Hepatocyte (in vitro differentiated cells): ENCODE results near the gene TP53. TPM values are rescaled to one million over a fixed set of nuclear protein-coding genes. Genes with fewer than 3 reads are reported as not detected.

Source experiments
- DNase-seq: peaks from one replicate; pipeline ENCODE4 v3.0.0-alpha.2; 2016; ENCODE audit warnings: low spot score
- H2AFZ ChIP-seq: fragments of 200-600 bp; sonication (generic); 2 replicates; pipeline ENCODE4 v1.6.0; 2016; ENCODE audit warnings: antibody characterized with exemption, mild to moderate bottlenecking
- H3K27ac ChIP-seq: fragments of 200-600 bp; sonication (generic); 2 replicates; pipeline ENCODE4 v1.5.1; 2016; ENCODE audit warnings: mild to moderate bottlenecking
- H3K27me3 ChIP-seq: fragments of 200-600 bp; sonication (generic); 2 replicates; pipeline ENCODE4 v1.6.1; 2016
- H3K36me3 ChIP-seq: fragments of 200-600 bp; sonication (generic); replicated peaks from 2 replicates; pipeline ENCODE4 v1.5.1; 2016; ENCODE audit warnings: low read depth; ENCODE audit not compliant: insufficient read depth
- H3K4me1 ChIP-seq: fragments of 200-600 bp; sonication (generic); 2 replicates; pipeline ENCODE4 v1.5.1; 2016; ENCODE audit warnings: mild to moderate bottlenecking, moderate library complexity; ENCODE audit not compliant: insufficient read depth
- H3K4me2 ChIP-seq: fragments of 200-600 bp; sonication (generic); 2 replicates; pipeline ENCODE4 v1.6.0; 2016
- H3K4me3 ChIP-seq: fragments of 200-600 bp; sonication (generic); 2 replicates; pipeline ENCODE4 v1.5.1; 2016; ENCODE audit warnings: mild to moderate bottlenecking
- H3K79me2 ChIP-seq: fragments of 200-600 bp; sonication (generic); 2 replicates; pipeline ENCODE4 v1.6.0; 2017; ENCODE audit warnings: mild to moderate bottlenecking
- H3K9me2 ChIP-seq: fragments of 200-600 bp; sonication (generic); replicated peaks from 2 replicates; pipeline ENCODE4 v1.6.0; 2017; ENCODE audit warnings: mild to moderate bottlenecking; ENCODE audit not compliant: insufficient read depth
- H3K9me3 ChIP-seq: fragments of 200-600 bp; sonication (generic); 2 replicates; pipeline ENCODE4 v1.5.1; 2016; ENCODE audit warnings: low read depth, mild to moderate bottlenecking
- H4K20me1 ChIP-seq: fragments of 200-600 bp; sonication (generic); 2 replicates; pipeline ENCODE4 v1.6.0; 2016; ENCODE audit warnings: mild to moderate bottlenecking; ENCODE audit not compliant: insufficient read depth, poor library complexity, severe bottlenecking
- EZH2 ChIP-seq: fragments of 200-600 bp; sonication (generic); IDR thresholded peaks from 2 replicates; pipeline ENCODE4 v1.6.1; 2016; ENCODE audit warnings: antibody characterized with exemption, mild to moderate bottlenecking, borderline replicate concordance
- EZH2phosphoT487 ChIP-seq: fragments of 200-600 bp; sonication (generic); IDR thresholded peaks from one replicate; pipeline ENCODE4 v1.6.1; 2018; ENCODE audit warnings: antibody characterized with exemption, mild to moderate bottlenecking, low read depth, moderate library complexity; ENCODE audit not compliant: unreplicated experiment, severe bottlenecking
- WGBS: methylation state at CpG from one replicate; pipeline ENCODE4 v1.1.6; 2016; ENCODE audit warnings: low lambda C conversion rate; ENCODE audit errors: missing lambda C conversion rate; 5-methylcytosine and 5-hydroxymethylcytosine counted together
- polyA plus RNA-seq: library from polyadenylated mRNA; unstranded; fragments of >200 nt; fragmentation: Nextera tagmentation; extraction: Ambion mirVana; gene quantifications from 2 replicates; pipeline ENCODE4 v1.2.1, GENCODE V29; 2016
- total RNA-seq: library from RNA; depleted of rRNA; stranded (reverse); fragments of >200 nt; gene quantifications from 2 replicates; pipeline ENCODE4 v1.2.3, GENCODE V29; 2014
- TF ChIP-seq, protein P1 (sequence below): fragments of 200-600 bp; sonication (generic); IDR thresholded peaks from 2 replicates; pipeline ENCODE4 v1.5.1; 2016; ENCODE audit warnings: antibody characterized with exemption, mild to moderate bottlenecking; ENCODE audit not compliant: poor library complexity

TP53 gene
- total and polyA plus RNA-seq, 2 experiments from 2014 or later: 29.6 to 31.7 TPM

DNA sequence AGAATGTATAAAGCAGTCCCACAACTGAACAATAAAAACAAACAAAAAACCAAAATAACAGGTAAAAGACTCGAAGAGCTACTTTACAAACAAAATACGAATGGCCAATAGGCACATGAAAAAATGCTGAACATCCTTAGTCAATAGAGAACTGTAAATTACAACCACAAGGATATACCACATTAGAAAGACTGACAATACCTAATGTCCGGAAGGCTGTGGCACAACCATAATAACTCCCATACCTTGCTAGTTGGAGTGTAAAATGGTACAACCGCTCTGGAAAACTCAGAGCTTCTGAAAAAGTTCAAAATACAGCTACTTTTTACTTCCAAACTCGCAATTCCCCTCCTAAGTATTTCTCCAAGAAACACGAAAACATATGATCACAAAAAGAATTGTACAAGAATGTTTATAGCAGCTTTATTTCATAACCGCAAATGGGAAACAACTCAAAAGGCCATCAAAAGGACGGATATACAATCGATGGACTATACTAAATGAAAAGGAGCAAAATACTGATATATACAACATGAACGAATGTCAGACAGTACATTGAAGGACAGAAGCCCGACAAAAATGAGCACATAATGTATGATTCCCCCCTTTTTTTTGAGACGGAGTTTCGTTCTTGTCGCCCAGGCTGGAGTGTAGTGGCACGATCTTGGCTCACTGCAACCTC, 2.3 kb downstream of the TP53 start:
- Histone ChIP-seq H3K9me3 (no peaks in the 10 kb centered on the region), H3K79me2 (peaks cover 73% of the 10 kb centered on the region), H3K27ac (peak overlapping the region; percentile 99), H4K20me1 (no peaks in the 10 kb centered on the region), H3K4me2 (peak overlapping the region; percentile 82), H3K9me2 (no peaks in the 10 kb centered on the region), H3K27me3 (no peaks in the 10 kb centered on the region), H3K36me3 (no peaks in the 10 kb centered on the region), H3K4me3 (peak overlapping the region; percentile 51), H2AFZ (peak overlapping the region; percentile 42), H3K4me1 (peaks cover 23% of the 10 kb centered on the region)
- WGBS: 81% methylated on average over 15 of the region's 15 CpGs
- no peak for TF ChIP-seq EZH2phosphoT487
- TF ChIP-seq, protein P1, sequence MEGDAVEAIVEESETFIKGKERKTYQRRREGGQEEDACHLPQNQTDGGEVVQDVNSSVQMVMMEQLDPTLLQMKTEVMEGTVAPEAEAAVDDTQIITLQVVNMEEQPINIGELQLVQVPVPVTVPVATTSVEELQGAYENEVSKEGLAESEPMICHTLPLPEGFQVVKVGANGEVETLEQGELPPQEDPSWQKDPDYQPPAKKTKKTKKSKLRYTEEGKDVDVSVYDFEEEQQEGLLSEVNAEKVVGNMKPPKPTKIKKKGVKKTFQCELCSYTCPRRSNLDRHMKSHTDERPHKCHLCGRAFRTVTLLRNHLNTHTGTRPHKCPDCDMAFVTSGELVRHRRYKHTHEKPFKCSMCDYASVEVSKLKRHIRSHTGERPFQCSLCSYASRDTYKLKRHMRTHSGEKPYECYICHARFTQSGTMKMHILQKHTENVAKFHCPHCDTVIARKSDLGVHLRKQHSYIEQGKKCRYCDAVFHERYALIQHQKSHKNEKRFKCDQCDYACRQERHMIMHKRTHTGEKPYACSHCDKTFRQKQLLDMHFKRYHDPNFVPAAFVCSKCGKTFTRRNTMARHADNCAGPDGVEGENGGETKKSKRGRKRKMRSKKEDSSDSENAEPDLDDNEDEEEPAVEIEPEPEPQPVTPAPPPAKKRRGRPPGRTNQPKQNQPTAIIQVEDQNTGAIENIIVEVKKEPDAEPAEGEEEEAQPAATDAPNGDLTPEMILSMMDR: no peak
- no peak for TF ChIP-seq EZH2
- DNase-seq: no peak

DNA sequence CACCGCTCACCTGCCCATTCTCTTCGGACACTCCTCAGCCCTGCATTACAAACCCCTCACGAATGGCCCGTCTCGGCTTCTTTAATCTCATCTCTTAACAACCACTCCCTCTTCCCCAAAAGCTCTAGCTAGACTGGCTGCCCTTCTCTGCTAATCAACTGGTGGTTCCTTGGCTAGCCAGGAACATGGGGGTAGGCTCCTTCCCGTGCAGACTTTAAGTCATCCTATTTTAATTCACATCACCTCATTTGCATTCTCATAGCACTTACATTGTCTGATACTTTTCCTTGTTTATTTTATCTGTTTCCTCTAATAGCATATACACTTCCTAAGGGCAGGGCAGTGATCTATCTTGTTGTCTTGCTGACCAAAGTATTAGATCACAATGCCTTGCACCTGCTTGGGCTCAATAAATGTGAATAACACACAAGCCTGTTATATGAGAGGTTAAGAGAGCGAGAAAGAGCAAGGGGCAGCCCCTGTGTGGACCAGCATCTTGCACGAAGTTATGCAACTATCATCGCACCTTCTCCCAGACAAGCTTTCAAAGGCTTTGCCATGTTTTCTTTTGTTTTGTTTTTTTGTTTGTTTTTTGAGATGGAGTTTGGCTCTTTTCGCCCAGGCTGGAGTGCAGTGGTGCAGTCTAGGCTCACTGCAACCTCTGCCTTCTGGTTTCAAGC, 9.8 kb downstream of the TP53 start:
- WGBS: 69% methylated on average over 10 of the region's 10 CpGs
- no peaks in the 10 kb centered on the region for H3K27me3 ChIP-seq

DNA sequence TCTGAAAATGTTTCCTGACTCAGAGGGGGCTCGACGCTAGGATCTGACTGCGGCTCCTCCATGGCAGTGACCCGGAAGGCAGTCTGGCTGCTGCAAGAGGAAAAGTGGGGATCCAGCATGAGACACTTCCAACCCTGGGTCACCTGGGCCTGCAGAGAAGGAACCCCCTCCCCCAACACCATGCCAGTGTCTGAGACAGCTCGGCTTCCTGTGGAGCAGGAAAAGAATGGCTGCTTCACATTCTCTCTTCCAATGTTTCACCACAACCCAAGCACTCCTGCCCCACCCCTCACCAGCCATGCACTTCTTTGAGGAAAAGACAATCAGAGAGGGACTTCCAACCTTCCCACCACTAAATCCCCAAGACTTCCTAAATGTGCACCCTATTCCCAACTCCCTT, 10.8 kb downstream of the TP53 start:
- H3K4me2 ChIP-seq: no peak overlapping the region

More for the DNA sequence above, 9.8 kb downstream of the TP53 start:
- H3K9me3 ChIP-seq: no peaks in the 10 kb centered on the region
- no peaks in the 10 kb centered on the region for H4K20me1 ChIP-seq
- H2AFZ ChIP-seq: no peak overlapping the region
- no peak overlapping the region for H3K27ac ChIP-seq
- H3K9me2 ChIP-seq: no peaks in the 10 kb centered on the region
- no peaks in the 10 kb centered on the region for H3K4me1 ChIP-seq
- H3K4me2 ChIP-seq: no peak overlapping the region
- H3K4me3 ChIP-seq: no peak overlapping the region
- H3K79me2 ChIP-seq: peaks cover 51% of the 10 kb centered on the region
- TF ChIP-seq, protein P1: no peak
- TF ChIP-seq EZH2phosphoT487: no peak
- no peak for TF ChIP-seq EZH2
- no peaks in the 10 kb centered on the region for H3K36me3 ChIP-seq
- DNase-seq: no peak

More for the DNA sequence above, 10.8 kb downstream of the TP53 start:
- no peaks in the 10 kb centered on the region for H3K27me3 ChIP-seq
- peaks cover 41% of the 10 kb centered on the region for H3K79me2 ChIP-seq
- no peaks in the 10 kb centered on the region for H4K20me1 ChIP-seq
- no peaks in the 10 kb centered on the region for H3K9me3 ChIP-seq
- no peaks in the 10 kb centered on the region for H3K9me2 ChIP-seq
- no peaks in the 10 kb centered on the region for H3K36me3 ChIP-seq
- no peak overlapping the region for H2AFZ ChIP-seq
- no peak for DNase-seq
- H3K4me3 ChIP-seq: no peak overlapping the region
- no peak overlapping the region for H3K27ac ChIP-seq
- 89% methylated on average over 5 of the region's 5 CpGs for WGBS
- no peaks in the 10 kb centered on the region for H3K4me1 ChIP-seq
- TF ChIP-seq EZH2: no peak
- no peak for TF ChIP-seq EZH2phosphoT487
- TF ChIP-seq, protein P1: no peak
